Central memory CD8-positive, alpha-beta T cell (primary cell): ENCODE data around the gene ZBTB16.

Source experiments
- ATAC-seq: fragments of 150-1000 bp; cut with Tn5 transposase; replicated peaks from 2 replicates; pipeline ENCODE4 v1.10.0; 2022; ENCODE audit warnings: mild to moderate bottlenecking, moderate FRiP score, moderate number of reproducible peaks; ENCODE audit not compliant: poor library complexity, severe bottlenecking; ENCODE audit errors: extremely low read depth
- DNase-seq, 2 donors: peaks; one replicate each; pipeline ENCODE4 v3.0.0; 2021; ENCODE audit warnings: low spot score in 2 of 2
- H3K27ac Mint-ChIP-seq: one replicate; pipeline ENCODE4 v1.8.0; 2022; ENCODE audit warnings: low read depth, mild to moderate bottlenecking, moderate library complexity, mixed read lengths
- H3K27me3 Mint-ChIP-seq: one replicate; pipeline ENCODE4 v1.8.0; 2022; ENCODE audit warnings: mixed read lengths
- H3K36me3 Mint-ChIP-seq: one replicate; pipeline ENCODE4 v1.8.0; 2022; ENCODE audit warnings: mild to moderate bottlenecking, moderate library complexity, mixed read lengths; ENCODE audit not compliant: insufficient read depth
- H3K4me1 Mint-ChIP-seq: one replicate; pipeline ENCODE4 v1.8.0; 2022; ENCODE audit warnings: mixed read lengths
- H3K4me3 Mint-ChIP-seq: one replicate; pipeline ENCODE4 v1.8.0; 2022; ENCODE audit warnings: mild to moderate bottlenecking, moderate library complexity, mixed read lengths
- H3K9me3 Mint-ChIP-seq: one replicate; pipeline ENCODE4 v1.8.0; 2022; ENCODE audit warnings: mixed read lengths

Gene ZBTB16

DNA sequence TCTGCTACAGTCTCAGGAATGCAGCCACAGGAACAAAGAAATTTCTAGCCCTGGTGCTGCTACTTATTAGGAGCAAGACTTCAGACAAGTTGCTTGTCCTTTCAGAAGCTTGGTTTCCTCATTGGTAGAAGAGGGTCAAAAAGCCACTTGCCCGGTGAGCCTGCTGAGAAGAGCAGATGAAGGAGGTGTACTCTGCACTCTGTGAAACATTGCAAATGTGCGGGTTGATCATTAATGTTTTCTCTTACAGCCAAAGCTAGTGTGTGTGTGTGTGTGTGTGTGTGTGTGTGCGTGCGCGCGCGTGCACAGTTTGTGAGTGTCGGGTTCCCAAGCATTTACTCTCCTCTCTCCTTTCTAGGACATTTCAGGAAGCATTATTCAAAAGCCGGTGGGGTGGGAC lies 150.4 kb downstream of the ZBTB16 start:
- Mint-ChIP-seq H3K9me3 (no peaks in the 10 kb centered on the region), H3K4me1 (peaks cover 26% of the 10 kb centered on the region)

DNA sequence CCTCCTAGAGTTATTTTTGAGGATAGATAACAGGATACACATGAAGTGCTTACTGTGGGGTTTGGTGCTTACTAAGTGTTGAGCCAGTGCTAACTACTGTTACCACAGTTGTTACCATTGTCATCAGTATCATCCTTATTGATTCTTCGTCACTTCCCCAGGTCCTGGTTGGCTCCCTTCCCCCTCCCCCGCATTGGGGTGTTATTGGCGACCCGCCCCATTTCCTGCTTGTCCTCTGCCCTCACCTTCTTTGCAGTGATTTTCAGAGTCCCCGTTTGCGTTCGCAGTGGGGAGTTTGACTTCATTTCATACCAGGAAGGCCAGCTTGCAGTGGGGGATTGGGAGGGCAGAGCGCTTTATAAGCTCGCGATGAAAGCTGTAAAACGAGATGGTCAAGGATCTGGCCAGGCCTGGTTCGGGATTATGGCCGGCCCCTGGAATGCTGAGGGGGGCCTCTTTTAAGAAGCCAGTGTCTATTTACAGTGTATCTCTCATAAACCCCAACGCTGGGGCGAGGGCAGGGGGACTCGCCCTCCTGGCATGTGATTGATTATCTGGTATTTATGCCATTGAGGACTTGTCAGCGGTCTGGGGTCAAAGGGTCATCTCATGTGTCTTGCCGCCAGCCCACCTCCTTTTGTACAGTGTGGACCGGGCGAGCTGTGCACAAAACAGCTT lies 152.1 kb downstream of the ZBTB16 start:
- Mint-ChIP-seq H3K27me3 (no peaks in the 10 kb centered on the region), H3K27ac (peak overlapping the region; percentile 29), H3K4me3 (no peak overlapping the region)

More for the DNA sequence above, 150.4 kb downstream of the ZBTB16 start:
- DNase-seq (no peak), ATAC-seq (no peak)
- Mint-ChIP-seq H3K27ac (no peak overlapping the region), H3K36me3 (no peaks in the 10 kb centered on the region), H3K4me3 (no peak overlapping the region), H3K27me3 (no peaks in the 10 kb centered on the region)

DNA sequence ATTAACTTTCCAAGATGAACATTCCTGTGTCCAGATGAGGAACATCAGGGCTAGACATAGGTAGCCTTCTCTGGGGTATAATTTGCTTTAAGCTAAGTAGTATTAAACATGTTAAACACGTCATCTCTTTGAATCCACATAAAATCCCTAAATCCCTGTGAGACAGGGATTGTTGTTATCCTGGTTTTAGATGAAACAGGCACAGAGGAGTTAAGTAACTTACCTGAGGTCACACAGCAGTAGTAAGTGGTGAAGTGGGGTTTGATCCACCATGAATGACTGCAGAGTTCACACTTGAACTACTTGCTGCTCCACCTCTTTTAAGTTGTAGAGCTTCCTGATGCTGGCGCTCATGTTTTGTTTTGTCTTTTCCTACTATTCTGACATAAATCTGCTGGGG lies 154.1 kb downstream of the ZBTB16 start:
- H3K27me3 Mint-ChIP-seq: no peaks in the 10 kb centered on the region
- ATAC-seq: no peak
- H3K4me1 Mint-ChIP-seq: peaks cover 34% of the 10 kb centered on the region
- H3K36me3 Mint-ChIP-seq: no peaks in the 10 kb centered on the region
- no peak overlapping the region for H3K4me3 Mint-ChIP-seq
- H3K27ac Mint-ChIP-seq: no peak overlapping the region
- H3K9me3 Mint-ChIP-seq: no peaks in the 10 kb centered on the region
- no peak for DNase-seq

More for the DNA sequence above, 152.1 kb downstream of the ZBTB16 start:
- peaks cover 38% of the 10 kb centered on the region for H3K4me1 Mint-ChIP-seq
- H3K9me3 Mint-ChIP-seq: no peaks in the 10 kb centered on the region
- ATAC-seq (no peak), DNase-seq (no peak)
- H3K36me3 Mint-ChIP-seq: no peaks in the 10 kb centered on the region

DNA sequence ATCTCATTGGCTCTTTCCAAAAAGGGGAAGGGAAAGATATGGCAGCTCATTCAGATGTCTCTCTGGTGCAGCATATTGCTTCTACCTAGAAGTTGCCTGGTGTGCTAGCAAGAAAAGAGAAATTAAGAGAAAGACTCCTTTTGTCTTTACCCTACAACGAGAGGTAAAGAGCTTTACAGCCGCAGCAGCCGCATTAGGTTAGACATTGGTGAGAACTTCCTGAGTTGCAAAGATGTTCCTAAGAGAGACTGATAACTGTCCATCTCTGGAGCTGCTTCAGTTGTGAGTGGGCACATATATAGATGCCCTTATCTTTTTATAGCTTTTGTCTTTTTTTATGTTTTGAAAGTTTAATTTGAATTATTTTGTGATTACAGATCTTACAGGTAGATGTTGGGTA lies 155.9 kb downstream of the ZBTB16 start:
- Mint-ChIP-seq H3K27me3 (no peaks in the 10 kb centered on the region), H3K27ac (no peak overlapping the region), H3K4me1 (peaks cover 28% of the 10 kb centered on the region), H3K9me3 (no peaks in the 10 kb centered on the region), H3K36me3 (no peaks in the 10 kb centered on the region), H3K4me3 (peak overlapping the region; percentile 36)
- ATAC-seq (no peak), DNase-seq (no peak)

DNA sequence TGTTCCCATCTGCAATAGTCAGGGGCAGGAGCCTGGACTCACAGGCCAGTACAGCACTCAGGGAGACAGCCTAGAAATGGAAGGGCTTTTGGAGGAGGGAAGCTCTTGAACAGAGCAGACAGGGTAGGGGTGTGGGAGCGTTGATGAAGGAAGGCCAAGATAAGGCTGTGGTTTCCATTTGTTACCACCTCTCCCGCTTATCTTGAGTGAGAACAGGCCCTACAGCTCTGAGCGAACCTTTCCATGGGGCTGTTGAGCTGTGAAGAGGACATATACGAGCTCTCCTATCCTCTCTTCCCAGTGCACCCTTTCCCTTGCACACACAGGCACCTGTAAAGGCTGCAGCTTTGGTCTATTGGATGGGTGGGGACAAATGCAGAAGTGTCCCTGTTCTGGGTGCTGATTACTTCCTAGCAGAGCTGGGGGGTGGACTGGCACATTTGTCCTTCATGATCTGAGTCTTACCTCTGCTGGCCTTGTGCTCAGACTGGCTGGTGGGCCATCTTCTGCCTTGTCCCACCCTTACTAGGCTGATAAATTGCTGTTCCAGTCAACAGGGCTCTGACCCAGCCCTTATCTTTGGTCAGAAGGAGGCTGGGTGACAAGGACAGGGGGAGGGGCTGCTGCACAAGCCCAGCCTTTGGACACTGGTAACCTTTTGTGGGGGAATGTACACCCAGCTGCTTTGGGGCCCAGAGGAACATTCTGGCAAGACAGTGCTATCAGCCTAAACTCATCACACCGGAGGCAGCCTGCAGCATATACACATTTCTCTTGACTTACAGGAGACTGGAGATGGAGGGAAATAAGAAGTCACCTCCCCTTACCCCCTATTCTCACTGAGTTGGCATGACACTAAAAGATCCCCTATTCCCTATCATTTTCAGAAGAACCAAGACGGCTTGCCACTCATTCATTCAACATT lies 156.6 kb downstream of the ZBTB16 start:
- no peak overlapping the region for H3K27ac Mint-ChIP-seq
- H3K27me3 Mint-ChIP-seq: no peaks in the 10 kb centered on the region
- H3K4me3 Mint-ChIP-seq: peak overlapping the region; percentile 36
- peaks cover 28% of the 10 kb centered on the region for H3K4me1 Mint-ChIP-seq
- H3K36me3 Mint-ChIP-seq: no peaks in the 10 kb centered on the region
- no peaks in the 10 kb centered on the region for H3K9me3 Mint-ChIP-seq
- DNase-seq: no peak
- ATAC-seq: peak; percentile 29

DNA sequence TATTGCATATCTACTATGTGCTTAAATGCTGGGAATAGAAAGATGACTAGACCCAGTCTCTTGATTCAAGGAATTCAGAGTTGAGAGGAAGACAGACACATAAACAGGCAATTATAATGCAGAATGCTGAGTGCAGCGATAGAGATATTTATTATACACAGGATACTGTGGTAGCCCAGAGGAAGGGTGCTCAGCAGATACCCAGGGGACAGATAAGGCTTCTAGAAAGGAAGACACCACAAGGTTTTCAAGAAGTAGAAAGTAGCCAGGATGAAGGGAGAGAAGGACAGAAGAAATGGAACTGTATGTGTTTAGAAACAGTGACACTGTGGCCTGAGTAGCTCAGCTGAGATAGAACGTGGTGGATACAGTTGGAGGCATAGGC lies 157.3 kb downstream of the ZBTB16 start:
- Mint-ChIP-seq H3K27ac (peak overlapping the region; percentile 47), H3K9me3 (no peaks in the 10 kb centered on the region), H3K36me3 (no peaks in the 10 kb centered on the region), H3K27me3 (no peaks in the 10 kb centered on the region), H3K4me1 (peaks cover 22% of the 10 kb centered on the region), H3K4me3 (peak overlapping the region; percentile 1)
- no peak for DNase-seq
- ATAC-seq: peak; percentile 84

DNA sequence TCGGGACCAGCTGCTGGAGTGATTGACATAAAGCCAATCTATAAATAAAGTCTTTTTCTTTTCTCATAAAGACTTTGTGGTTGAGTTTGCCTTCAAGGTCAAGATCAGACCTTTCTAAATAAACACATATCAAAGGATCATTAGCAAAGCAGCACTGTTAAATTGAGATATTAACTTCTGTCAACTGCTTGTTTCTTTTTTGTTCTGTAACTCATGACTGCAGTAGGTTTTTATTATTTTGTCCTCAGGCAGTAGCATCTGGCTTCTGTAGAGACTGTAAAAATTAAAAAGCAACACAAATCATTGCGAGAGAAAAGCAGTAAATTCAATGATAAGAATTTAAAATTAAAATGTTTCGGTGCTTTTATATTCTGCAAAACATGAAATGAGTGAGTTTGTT lies 159.0 kb downstream of the ZBTB16 start:
- Mint-ChIP-seq H3K27ac (peak overlapping the region; percentile 57), H3K9me3 (no peaks in the 10 kb centered on the region), H3K27me3 (no peaks in the 10 kb centered on the region), H3K36me3 (no peaks in the 10 kb centered on the region), H3K4me3 (no peak overlapping the region), H3K4me1 (peaks cover 22% of the 10 kb centered on the region)
- ATAC-seq (no peak), DNase-seq (no peak)

DNA sequence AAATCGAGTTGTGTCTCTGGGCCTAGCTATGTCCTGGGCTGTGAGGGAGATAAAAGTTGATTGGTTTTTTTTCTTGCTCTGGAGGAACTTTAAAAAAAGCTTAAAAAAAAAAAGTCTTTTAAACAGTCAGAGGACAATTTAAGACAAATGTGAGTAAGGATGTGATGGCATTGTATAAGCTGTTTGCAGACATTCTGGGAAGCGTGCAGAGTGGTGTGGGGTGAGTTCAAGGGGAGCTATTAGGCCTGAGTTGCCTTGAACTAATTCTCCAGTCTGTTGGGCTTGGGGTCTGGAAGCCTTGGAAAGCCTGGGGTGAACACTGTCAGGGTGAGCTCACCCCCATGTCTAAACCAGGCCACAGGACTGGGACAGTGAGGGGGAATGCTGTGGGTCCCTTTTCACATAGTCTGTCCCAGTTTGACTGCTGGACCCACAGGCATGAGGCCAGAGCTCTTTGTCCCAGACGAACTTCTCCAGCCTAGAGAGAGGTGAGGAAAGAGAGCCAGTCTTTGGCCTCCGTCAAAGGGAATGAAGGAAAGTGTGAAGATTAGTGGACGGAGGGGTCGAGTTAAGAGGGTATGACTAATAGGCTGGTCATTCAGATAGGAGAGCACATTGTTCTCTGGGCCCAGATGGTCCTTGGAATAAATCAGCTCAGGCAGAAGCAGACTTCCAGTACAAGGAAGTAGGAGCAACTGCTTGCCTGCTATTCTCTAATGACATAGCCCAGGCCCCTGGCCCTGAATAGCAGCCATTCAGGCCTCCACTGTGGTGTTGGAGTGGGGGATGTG lies 160.2 kb downstream of the ZBTB16 start:
- Mint-ChIP-seq H3K27ac (no peak overlapping the region), H3K36me3 (no peaks in the 10 kb centered on the region), H3K9me3 (no peaks in the 10 kb centered on the region), H3K27me3 (no peaks in the 10 kb centered on the region), H3K4me1 (peaks cover 22% of the 10 kb centered on the region), H3K4me3 (no peak overlapping the region)
- ATAC-seq: no peak
- DNase-seq: no peak

DNA sequence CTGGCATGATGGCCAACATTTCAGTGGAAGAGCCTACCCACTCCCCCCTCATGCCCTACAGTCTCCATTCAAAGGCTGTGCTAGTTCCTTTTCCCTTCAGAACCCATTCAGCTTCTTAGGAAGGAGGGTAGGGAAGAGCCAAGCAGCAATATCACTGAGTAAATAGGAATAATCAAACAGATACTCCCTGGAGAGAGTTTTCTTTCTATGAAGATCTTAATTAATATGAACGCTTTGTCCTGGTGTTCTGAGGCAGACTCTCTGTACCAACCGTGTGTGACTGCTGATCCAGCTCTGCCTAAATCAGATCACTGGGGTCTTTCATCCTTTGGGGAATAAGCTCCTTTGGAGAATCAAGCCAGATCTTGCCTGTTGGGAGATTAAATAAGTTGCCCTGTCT lies 161.5 kb downstream of the ZBTB16 start:
- Mint-ChIP-seq H3K4me3 (no peak overlapping the region), H3K36me3 (no peaks in the 10 kb centered on the region), H3K9me3 (no peaks in the 10 kb centered on the region), H3K27me3 (no peaks in the 10 kb centered on the region), H3K4me1 (peaks cover 21% of the 10 kb centered on the region), H3K27ac (no peak overlapping the region)
- no peak for DNase-seq
- no peak for ATAC-seq

DNA sequence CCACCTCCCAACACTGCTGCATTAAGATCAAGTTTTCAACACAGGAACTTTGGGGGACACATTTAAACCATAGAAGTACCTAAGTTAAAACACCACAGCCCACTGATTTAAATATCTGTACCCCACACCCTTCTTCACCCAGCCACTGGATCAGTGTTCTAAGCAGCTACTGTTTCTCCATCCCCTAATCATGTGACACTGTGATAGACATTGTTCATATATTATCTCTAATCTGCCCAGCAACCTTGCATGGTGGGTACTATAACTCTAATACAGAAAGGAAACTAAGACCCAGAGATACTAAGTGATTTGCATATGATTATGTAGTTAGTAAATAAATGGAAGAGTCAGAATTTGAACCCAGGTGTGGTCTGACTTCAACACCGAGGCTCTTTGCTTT lies 166.2 kb downstream of the ZBTB16 start:
- Mint-ChIP-seq H3K36me3 (no peaks in the 10 kb centered on the region), H3K27me3 (no peaks in the 10 kb centered on the region), H3K27ac (no peak overlapping the region), H3K4me1 (peaks cover 19% of the 10 kb centered on the region), H3K9me3 (no peaks in the 10 kb centered on the region), H3K4me3 (no peak overlapping the region)
- ATAC-seq (no peak), DNase-seq (no peak)

DNA sequence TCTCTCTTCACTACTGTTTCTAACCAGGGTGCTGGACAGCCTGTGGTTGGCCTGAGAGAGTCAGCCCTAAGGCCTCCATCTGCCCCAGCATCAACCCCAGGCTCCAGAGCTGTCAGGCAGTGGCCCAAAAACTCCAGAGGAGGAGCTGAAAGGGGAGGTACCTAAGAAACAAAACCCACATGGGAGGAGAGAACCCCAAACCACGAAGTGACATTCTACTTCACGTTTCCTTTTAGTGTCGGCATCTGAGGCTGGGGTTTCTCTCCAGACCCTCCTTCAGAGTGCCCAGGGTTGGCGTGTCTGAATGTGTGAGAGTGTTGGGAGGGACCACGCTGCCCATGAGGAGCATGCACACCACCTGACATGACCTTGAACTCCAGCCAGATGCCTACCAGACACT lies 166.8 kb downstream of the ZBTB16 start:
- no peak overlapping the region for H3K4me3 Mint-ChIP-seq
- DNase-seq (no peak), ATAC-seq (no peak)
- peaks cover 19% of the 10 kb centered on the region for H3K4me1 Mint-ChIP-seq
- no peaks in the 10 kb centered on the region for H3K36me3 Mint-ChIP-seq
- H3K27me3 Mint-ChIP-seq: no peaks in the 10 kb centered on the region
- no peaks in the 10 kb centered on the region for H3K9me3 Mint-ChIP-seq
- H3K27ac Mint-ChIP-seq: no peak overlapping the region

DNA sequence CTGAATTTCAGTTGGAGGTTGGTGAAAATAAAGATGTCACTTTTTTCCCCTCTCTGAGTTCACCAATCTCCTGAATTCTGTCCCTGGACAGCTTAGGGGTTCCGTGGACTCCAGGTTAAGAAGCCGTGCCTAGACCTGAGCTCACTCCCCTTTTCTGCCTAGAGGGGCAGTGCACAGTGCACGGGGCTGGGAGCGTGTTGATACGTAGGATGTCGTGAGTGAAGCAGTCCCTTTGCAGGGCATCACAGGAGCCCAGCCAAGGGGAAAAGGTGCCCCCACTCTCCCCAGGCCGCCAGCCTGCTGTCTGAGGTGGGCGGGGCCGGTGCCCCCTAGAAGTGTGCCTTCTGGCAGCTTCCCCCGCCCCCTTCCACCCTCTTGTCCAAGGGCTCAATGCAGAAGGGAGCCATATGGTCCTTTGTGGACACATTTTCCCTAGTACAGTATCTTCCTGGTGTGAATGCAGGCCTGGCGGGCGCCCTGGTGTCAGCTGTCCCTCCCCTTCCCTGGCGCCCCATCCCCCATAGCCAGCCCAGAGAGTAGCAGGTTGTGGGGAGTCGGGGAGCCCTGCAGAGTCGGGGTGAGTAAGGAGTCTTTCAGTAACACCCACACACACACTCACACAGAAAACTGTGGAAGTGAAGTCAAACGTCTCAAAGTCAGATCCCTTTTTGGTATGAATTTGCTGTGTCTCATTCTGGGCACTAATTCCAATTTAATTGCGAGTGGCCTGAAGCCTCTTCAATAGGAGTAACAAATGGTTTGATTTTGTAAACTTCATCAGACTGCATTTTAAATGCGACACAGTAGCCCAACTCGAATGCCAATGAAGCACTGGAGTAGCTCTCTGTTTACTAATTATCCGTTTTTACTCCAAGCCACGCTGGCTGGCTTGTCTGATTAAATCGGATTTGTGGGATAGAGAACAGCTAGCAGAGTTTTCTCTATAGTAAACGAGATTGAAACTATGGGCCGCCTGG lies 169.2 kb downstream of the ZBTB16 start:
- H3K27ac Mint-ChIP-seq: no peak overlapping the region
- ATAC-seq (no peak), DNase-seq (no peak)
- no peak overlapping the region for H3K4me3 Mint-ChIP-seq
- H3K9me3 Mint-ChIP-seq: no peaks in the 10 kb centered on the region
- no peaks in the 10 kb centered on the region for H3K36me3 Mint-ChIP-seq
- H3K4me1 Mint-ChIP-seq: peaks cover 19% of the 10 kb centered on the region
- H3K27me3 Mint-ChIP-seq: no peaks in the 10 kb centered on the region
